CD4-positive, alpha-beta T cell treated with Interleukin-17A for 4 hours (primary cell): ENCODE measurements around the gene CDX2.
A peak's percentile ranks its signal among the peaks of the same experiment; 100 is the strongest.
"Not testable (repeated sequence)": the region's sequence is repeated elsewhere in the genome, so short reads cannot be mapped to it uniquely, and the experiment has no call there.

Experiments
- DNase-seq: peaks from one replicate; pipeline ENCODE4 v3.0.0-alpha.2; 2020; ENCODE audit warnings: mixed read lengths

CDX2 gene

DNA sequence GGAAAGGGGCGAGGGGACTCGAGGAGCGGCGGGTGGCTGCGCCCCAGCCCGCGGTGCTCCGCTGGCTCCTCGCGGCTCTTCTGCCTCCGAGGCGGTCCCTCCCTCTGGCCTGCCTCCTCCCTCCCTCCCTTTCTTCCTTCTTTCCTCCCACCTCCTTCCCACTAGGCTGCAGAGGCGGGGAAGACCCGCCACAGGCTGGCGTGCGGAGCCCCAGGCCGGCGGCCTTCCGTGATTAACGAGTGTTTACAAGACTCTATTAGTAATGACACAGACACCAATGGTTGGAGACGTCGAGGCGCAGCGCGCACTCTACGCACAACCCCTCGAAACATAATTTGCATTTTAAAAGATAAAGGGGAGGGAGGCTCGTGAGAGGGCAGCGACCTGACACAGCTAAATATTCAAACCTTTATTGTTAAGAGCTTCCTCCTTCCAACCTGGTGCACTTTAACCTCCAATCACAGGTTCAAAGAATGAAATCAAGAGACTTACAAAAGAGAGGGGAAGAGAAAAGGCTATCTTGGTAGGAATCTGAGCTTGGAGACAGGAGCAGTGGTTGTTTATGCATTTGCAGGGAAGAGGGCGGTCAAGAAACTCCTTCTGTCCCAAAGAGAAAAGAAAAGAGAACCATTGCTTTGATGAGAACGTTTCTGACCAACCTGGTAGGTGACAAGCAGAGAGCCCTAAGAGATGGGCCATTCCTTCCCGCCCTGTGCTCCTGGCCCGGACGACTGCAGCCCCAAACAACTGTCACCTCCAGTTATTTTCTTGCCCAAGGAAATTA is at the start of gene CDX2:
CDX2 (minus strand) TSS at position 234 of the 784 bp plus-strand sequence. CDS start 309 bp downstream, outside the sequence.
- DNase-seq = no peak

- no peak for DNase-seq
Measured at GRCh38 chr13:28014301-28014700, 45.2 kb upstream of the CDX2 start.

DNA sequence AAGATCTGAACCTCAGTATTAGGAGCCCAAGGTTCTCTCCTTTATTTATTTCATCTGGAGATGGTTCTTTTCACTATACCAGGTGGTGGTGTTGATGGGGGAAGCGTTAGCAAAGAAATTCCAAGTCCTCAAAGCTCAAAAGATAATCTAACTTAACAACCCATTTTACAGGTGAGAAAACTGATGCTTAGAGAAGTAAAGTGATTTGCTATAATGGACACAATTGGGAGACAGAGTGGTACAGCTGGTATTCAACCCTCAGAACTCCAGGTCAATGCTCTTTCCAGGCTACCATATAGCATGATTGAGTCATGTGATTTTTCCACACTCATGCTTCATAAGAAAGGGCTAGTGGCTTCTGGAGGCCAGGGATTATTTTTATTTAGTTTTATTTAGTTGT is 44.4 kb upstream of the CDX2 start:
- no peak for DNase-seq

DNA sequence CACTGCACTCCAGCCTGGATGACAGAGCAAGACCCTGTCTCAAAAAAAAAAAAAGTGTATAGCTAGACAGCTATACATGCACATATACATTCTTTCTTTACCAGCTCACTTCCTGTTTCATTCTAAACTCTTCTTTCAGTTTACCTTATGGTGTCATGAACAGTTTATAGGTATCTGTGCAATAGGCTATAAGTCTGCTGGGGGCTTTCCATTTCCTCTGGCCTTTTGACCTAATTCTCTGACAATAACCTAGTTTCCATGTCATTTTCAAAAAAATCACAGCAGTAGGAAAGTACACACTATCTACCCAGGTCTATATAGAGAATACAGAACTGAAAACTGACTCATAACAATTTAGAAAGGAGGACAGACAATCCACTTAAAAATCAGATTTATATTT is 43.8 kb upstream of the CDX2 start:
- DNase-seq = no peak

GRCh38 chr13:28012383-28012782 is 43.3 kb upstream of the CDX2 start:
- DNase-seq = no peak

GRCh38 chr13:28010046-28010445 is 40.9 kb upstream of the CDX2 start:
- DNase-seq = no peak

DNA sequence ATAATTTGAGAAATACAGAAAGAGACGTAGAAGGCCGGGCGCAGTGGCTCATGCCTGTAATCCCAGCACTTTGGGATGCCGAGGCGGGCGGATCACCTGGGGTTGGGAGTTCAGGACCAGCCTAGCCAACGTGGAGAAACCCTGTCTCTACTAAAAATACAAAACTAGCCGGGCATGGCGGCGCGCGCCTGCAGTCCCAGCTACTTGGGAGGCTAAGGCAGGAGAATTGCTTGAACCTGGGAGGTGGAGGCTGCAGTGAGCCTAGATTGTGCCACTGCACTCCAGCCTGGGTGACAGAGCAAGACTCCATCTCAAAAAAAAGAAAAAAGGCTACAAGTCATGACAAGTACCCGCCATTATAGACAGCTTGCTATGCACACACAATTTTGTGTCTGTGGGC is 35.9 kb upstream of the CDX2 start:
- not testable (repeated sequence) for DNase-seq

GRCh38 chr13:28002886-28003698 is 34.0 kb upstream of the CDX2 start:
- DNase-seq = no peak

DNA sequence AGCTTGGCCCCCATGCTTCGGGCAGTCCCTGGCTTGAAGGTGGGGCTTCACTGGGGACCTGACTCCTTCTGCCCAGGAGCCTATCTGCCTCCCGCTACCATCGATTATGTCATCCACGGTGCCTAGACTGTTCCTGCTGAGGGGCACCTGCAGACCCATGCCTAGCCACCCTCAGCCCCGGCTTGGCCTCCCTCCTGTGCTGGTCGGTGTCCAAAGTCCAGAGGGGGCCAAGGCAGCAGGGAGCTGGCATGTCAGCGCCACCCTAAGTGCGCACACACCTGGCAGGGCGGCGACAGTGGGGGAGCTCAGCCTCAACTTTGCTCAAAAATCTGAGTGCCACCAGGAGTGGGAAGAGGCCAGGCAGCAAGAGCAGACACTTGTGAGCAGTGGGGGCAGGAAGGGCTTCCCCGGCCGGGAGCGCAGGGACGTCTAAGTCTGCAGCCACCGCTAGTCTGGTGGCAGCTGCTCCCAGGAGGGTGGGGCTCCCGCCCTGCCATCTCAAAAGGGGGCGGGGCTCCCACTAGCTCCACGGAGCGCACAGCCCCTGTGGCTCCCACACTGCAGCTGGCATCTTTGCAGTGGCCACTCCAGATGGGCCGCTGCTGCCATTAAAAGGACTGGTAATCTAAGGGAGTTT is 32.8 kb upstream of the CDX2 start:
- no peak for DNase-seq

- DNase-seq = no peak
Measured at GRCh38 chr13:28001049-28001448, 31.9 kb upstream of the CDX2 start.

DNA sequence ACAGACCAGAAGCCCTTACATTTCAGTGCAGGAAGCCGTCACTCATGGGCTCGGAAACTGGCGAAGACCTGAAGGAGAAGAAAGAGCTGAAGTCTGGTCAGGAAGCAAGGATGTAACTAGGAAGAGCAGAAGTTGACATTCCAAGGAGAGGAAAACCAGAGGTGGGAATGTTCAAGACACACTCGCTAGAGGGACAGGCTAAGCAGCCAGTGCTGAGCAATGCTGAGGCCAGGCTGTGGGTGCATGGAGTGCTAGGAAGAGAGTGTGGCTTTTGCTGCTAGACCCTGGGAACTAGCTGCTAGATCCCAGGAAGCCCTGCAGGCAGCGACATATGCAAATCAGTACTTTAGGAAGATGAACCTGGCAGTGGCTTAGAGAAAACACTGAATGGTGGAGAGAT is 31.5 kb upstream of the CDX2 start:
- DNase-seq = no peak

DNA sequence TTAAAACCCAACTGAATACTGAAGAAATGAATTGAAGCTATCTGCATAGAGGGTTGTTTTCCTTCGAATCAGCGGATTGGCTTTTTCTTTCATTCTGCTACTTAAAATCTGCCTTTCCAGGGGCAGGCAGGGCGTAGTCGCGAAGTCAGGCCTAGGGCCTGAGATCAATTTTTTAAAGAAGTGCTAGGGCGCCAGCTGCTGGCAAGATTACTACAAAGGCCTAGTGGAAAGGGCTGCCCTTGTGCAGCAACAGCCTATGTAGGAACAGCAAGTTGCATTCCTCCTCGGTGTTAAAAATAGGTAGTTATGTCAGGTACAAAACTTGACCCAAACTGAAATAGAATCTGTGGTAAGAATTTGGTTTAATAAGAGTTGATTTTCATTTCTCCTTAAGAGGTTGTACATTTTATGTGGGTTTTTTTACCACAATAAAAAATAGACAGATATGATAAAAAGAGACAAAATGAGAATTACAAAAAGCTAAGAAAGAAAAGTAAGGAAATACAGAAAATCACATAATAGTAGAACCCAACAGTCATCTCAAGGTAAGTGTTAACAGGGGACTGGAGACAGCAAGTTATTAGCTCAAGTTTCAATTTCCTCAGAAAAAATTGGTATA is 28.9 kb upstream of the CDX2 start:
- DNase-seq = peak; percentile 30

- no peak for DNase-seq
Measured at GRCh38 chr13:27991881-27992280, 22.8 kb upstream of the CDX2 start.

- DNase-seq = no peak
Measured at GRCh38 chr13:27988520-27988919, 19.4 kb upstream of the CDX2 start, which contains the start of gene URAD. URAD (minus strand) TSS chr13:27988693; CDS start chr13:27988637, 56 bp downstream.

DNA sequence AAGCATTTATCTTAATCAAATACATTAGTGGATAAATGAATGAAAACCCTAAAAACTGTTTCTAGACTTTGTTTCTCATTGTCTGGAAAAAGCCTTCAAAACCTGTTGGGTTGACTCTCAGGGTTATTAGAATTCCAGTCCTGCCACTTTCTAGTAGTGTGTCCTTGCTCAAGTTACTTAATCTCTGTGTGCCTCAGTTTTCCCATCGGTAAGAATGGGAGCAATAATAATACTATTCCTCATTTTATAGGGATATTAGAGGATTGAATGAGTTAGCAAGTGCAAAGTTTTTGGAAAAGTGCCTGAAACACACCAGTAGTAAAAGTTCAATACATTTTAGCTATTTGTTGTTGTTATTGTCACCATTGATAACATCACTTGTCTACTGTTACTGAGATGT is 16.5 kb upstream of the CDX2 start:
- DNase-seq = no peak

- DNase-seq = no peak
Measured at GRCh38 chr13:27982361-27982760, 13.2 kb upstream of the CDX2 start.

- no peak for DNase-seq
Measured at GRCh38 chr13:27981006-27981708, 12.0 kb upstream of the CDX2 start.

DNA sequence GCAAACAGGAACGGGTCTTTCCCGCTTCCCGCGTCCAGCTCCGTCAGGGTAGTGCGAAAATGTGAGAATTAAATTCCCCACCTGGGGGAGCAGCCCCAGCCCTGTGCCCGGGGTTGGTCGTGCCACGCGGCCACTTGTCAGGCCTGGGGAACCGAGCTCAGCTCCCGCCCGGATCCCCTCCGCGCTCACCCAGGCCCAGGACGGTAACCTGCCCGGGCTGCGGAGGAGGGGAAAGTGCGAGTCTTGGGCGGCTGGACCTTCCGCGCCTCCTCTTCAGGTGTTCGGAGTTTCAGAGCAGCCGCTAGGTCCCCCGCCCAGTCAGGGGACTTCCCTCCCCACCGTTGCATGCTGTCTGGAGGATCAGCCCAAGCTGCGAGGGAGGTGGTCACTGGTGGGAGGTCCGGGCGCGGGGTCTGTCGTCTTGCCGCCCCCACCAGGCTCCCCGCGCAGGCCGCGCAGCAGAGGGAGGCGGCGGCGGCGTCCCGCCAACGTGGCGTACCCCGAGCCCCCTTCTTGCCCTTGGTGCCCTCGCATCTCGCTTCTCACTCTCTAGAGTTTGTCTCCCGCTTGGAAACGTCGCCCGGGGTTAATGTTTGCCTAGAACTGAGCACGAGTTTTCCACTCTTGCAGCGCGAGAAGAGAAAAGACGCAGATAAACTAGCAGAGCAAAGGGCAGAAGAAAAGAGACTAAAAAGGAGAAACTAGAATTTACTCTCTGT is 11.3 kb upstream of the CDX2 start:
- DNase-seq = no peak

- DNase-seq = no peak
Measured at GRCh38 chr13:27979765-27980279, 10.7 kb upstream of the CDX2 start.

DNA sequence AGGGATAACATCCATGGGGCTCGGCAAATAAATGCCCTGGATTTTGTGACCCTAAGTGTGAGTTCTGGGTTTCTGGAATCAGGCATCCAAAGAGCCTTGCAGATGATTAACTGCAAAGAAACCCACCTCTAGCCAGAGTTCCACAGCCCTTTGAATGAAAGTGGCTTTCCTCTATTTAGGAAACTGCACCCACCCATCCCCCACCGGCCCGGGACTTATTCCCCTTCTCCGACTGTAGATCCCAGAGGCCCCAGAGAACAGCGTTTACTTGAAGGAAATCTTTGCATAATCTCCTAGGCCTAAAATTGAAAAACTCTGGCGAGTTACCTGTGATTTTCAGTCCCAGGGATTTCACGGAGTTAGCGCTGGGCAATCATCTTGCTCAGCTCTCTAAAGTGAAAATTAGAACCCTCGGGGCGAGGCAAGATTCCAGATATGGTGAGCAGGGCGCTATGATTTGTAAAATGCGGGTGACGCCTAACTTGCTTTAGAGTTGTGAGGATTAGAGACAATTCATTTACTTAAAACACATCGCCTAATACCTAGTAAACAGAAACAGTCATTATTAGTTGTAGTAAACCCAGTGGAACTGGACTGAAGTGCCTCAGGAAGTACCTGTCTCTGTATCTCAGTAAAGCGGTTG is 10.0 kb upstream of the CDX2 start:
- no peak for DNase-seq
